Gastrocnemius medialis (tissue), 4 donors: ENCODE measurements around the gene USP37. TPM values are rescaled to one million over a fixed set of nuclear protein-coding genes. Genes with fewer than 3 reads are reported as not detected.

Experiments
- ATAC-seq, 2 donors: fragments of 150-250 bp; one replicate each; pipeline ENCODE4 v1.9.1; 2016
- DNase-seq, 2 donors: peaks; one replicate each; pipeline ENCODE4 v3.0.0-alpha.2; 2019
- H3K27ac ChIP-seq, 4 donors: fragments of 200-600 bp; sonication (generic); 1 replicate in 1 of 4; 2 replicates in 3 of 4; pipeline ENCODE4 v1.5.1; 2016 to 2018; ENCODE audit warnings: mild to moderate bottlenecking in 2 of 4, moderate library complexity in 1 of 4
- H3K27me3 ChIP-seq, 3 donors: fragments of 200-600 bp; sonication (generic) in 2 of 3; 1 replicate in 1 of 3; 2 replicates in 2 of 3; pipeline versions ENCODE4 v1.5.1 to v1.6.0; 2016 to 2019; ENCODE audit warnings: mild to moderate bottlenecking in 1 of 3, moderate library complexity in 1 of 3
- H3K36me3 ChIP-seq, 2 donors: fragments of 200-600 bp; sonication (generic) in 1 of 2; one replicate each; pipeline ENCODE4 v1.5.1; 2017 to 2018
- H3K4me1 ChIP-seq, 2 donors: fragments of 200-600 bp; sonication (generic) in 1 of 2; one replicate each; pipeline ENCODE4 v1.5.1; 2016 to 2017; ENCODE audit warnings: mild to moderate bottlenecking in 2 of 2
- H3K4me3 ChIP-seq, 4 donors: fragments of 200-600 bp; sonication (generic) in 3 of 4; 1 replicate in 1 of 4; 2 replicates in 3 of 4; pipeline ENCODE4 v1.5.1; 2016 to 2019; ENCODE audit warnings: mild to moderate bottlenecking in 2 of 4
- H3K9me3 ChIP-seq, 3 donors: fragments of 200-600 bp; sonication (generic) in 2 of 3; 1 replicate in 1 of 3; 2 replicates in 2 of 3; pipeline ENCODE4 v1.5.1; 2016 to 2019
- CTCF ChIP-seq, 5 experiments: fragments of 450-650 bp in 3 of 5; fragments of 200-600 bp in 2 of 5; sonication (generic) in 2 of 5; IDR thresholded peaks in 4 of 5; conservative IDR thresholded peaks in 1 of 5; 1 replicate in 4 of 5; 2 replicates in 1 of 5; pipeline ENCODE4 v1.5.1; 2016 to 2019; ENCODE audit warnings: antibody characterized with exemption in 5 of 5, mild to moderate bottlenecking in 3 of 5, moderate library complexity in 3 of 5
- POLR2A ChIP-seq, 2 donors: fragments of 450-650 bp; IDR thresholded peaks; one replicate each; pipeline ENCODE4 v1.6.1; 2017; ENCODE audit warnings: antibody characterized with exemption in 2 of 2, mild to moderate bottlenecking in 2 of 2, moderate library complexity in 2 of 2
- in situ Hi-C, 4 donors: fragments of 200-750 bp; cut with MboI; loops; one replicate each; pipeline versions ENCODE4 v1.15.0 to v1.8.0; 2017; ENCODE audit warnings: low sequenced_read_pairs in 4 of 4
- intact Hi-C: fragments of 100-400 bp; cut with DNase I; formaldehyde crosslinking; loops from one replicate; pipeline ENCODE4 v1.15.1; 2023; ENCODE audit warnings: low total_unique reads
- total RNA-seq, 4 donors: library from RNA; depleted of rRNA; stranded (reverse); fragments of >200 nt; gene quantifications; one replicate each; pipeline versions ENCODE4 v1.1.0 to v1.2.3, GENCODE V29; 2016

The USP37 gene
- total RNA-seq, 4 donors from 2014 or later = 7.0 to 12.4 (median 8.0) TPM

DNA sequence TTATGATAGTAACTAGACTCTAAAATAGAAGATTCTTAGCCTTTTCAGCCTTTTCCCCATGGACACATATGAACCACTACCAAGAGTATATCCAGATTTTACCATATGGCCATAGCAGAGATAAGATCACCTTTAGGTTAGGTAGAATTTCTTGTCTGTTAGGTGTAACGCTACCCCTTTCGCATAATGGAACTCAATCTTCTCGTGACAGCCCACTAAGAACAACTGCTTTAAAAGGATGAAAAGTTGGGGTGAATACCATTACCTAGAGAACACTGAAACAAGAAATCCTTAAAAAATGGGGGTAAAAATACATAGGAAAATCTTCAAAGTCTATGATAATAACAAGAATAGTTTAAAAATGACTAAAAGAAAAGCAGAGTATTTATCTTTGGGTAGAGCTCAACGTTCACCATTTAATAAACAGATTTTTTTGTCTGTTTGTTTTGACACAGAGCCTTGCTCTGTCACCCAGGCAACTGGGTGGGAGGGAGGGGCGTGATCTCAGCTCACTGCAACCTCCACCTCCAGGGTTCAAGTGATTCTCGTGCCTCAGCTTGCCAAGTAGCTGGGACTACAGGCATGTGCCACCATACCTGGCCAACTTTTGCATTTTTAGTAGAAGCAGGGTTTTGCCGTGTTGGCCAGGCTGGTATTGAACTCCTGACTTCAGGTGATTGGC, 82.0 kb downstream of the USP37 start:
- in situ Hi-C loops = no loop called here

GRCh38 chr2:218482651-218483050, 85.5 kb downstream of the USP37 start:
- peaks cover 0 to 26% of the 10 kb centered on the region in 2 donors for H3K36me3 ChIP-seq
- no peaks in the 10 kb centered on the region for H3K9me3 ChIP-seq
- intact Hi-C loops = no loop called here
- H3K4me3 ChIP-seq = no peak overlapping the region
- ATAC-seq = no peak
- H3K4me1 ChIP-seq = no peaks in the 10 kb centered on the region
- in situ Hi-C loops = no loop called here
- no peak for DNase-seq
- no peak for TF ChIP-seq POLR2A (IDR thresholded peaks at IDR 0.05)
- TF ChIP-seq CTCF (IDR thresholded peaks at IDR 0.05 in 4 of 5, conservative IDR thresholded peaks at IDR 0.05 in 1 of 5) = no peak
- no peaks in the 10 kb centered on the region for H3K27me3 ChIP-seq
- H3K27ac ChIP-seq = no peak overlapping the region

More for the DNA sequence above, 82.0 kb downstream of the USP37 start:
- no peak for TF ChIP-seq POLR2A (IDR thresholded peaks at IDR 0.05)
- no peak for TF ChIP-seq CTCF (IDR thresholded peaks at IDR 0.05 in 4 of 5, conservative IDR thresholded peaks at IDR 0.05 in 1 of 5)
- intact Hi-C loops = no loop called here
- no peak overlapping the region for H3K4me3 ChIP-seq
- no peaks in the 10 kb centered on the region for H3K9me3 ChIP-seq
- no peaks in the 10 kb centered on the region for H3K27me3 ChIP-seq
- peaks cover 0 to 28% of the 10 kb centered on the region in 2 donors for H3K36me3 ChIP-seq
- no peaks in the 10 kb centered on the region for H3K4me1 ChIP-seq
- ATAC-seq (no peak), DNase-seq (no peak)
- no peak overlapping the region for H3K27ac ChIP-seq

DNA sequence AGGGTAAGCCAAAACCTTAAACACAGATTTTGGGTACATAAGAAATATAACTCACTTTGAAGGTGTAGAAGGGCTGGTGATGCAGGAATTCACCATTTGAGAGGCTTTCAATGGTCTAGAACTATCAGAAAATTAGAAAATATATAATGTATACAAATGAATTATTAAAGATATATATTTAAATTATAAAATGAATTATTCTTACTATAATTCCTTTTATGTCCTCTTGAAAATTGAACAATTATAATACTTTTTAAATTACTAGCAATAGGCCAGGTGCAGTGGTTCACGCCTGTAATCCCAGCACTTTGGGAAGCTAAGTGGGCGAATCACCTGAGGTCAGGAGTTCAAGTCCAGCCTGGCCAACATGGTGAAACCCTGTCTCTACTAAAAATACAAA, 88.6 kb downstream of the USP37 start:
- peaks cover 0 to 38% of the 10 kb centered on the region in 2 donors for H3K36me3 ChIP-seq
- intact Hi-C loops = no loop called here

DNA sequence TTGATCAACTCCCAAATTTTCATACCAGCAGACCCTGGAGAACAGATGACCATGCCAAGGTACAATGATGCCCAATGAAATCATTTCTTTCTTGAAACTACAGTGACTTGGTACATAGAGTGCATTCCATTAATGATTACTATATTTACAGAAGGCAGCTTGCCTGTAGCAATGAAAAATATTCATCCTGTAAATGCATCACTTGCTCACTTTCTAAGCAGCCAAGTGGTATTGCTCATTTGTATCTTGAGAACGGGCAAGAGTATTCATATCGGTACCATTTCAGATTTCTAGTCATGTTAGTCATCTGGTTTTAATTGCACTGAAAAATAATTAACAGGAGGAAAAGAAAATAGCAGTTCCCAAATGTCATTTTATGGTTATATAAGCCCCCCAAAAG, 89.6 kb downstream of the USP37 start:
- intact Hi-C loops = no loop called here
- no peaks in the 10 kb centered on the region for H3K27me3 ChIP-seq
- ATAC-seq (no peak), DNase-seq (no peak)
- H3K36me3 ChIP-seq = peaks cover 0 to 41% of the 10 kb centered on the region in 2 donors
- no peak overlapping the region for H3K4me3 ChIP-seq
- no peak overlapping the region for H3K27ac ChIP-seq
- TF ChIP-seq POLR2A (IDR thresholded peaks at IDR 0.05) = no peak
- TF ChIP-seq CTCF (IDR thresholded peaks at IDR 0.05 in 4 of 5, conservative IDR thresholded peaks at IDR 0.05 in 1 of 5) = no peak
- in situ Hi-C loops = no loop called here
- no peaks in the 10 kb centered on the region for H3K4me1 ChIP-seq
- no peaks in the 10 kb centered on the region for H3K9me3 ChIP-seq

More for the DNA sequence above, 88.6 kb downstream of the USP37 start:
- no peak for DNase-seq
- TF ChIP-seq POLR2A (IDR thresholded peaks at IDR 0.05) = no peak
- TF ChIP-seq CTCF (IDR thresholded peaks at IDR 0.05 in 4 of 5, conservative IDR thresholded peaks at IDR 0.05 in 1 of 5) = no peak
- ATAC-seq = no peak
- Histone ChIP-seq H3K9me3 (no peaks in the 10 kb centered on the region), H3K27me3 (no peaks in the 10 kb centered on the region), H3K4me1 (no peaks in the 10 kb centered on the region), H3K27ac (no peak overlapping the region), H3K4me3 (no peak overlapping the region)
- in situ Hi-C loops = no loop called here

DNA sequence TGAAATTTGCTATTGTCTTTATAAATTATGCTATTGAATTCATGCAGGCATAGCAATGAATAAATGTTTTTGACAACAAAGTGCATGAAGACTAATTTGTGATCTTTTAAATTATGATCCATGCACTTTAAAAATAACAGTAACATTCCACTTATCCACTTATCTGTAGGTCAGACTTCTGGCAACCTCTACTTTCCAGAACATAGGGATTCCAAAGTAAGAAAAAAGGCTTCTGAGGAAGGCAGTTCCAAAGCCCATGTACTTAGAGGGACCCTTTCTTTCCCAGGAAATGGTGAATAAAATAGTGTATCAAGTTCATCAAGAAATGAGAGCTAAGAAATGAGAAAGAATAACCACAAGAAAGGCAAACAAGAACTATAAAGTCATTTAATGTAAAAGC, 90.9 kb downstream of the USP37 start:
- TF ChIP-seq CTCF (IDR thresholded peaks at IDR 0.05 in 4 of 5, conservative IDR thresholded peaks at IDR 0.05 in 1 of 5) = no peak
- TF ChIP-seq POLR2A (IDR thresholded peaks at IDR 0.05) = no peak
- Histone ChIP-seq H3K9me3 (no peaks in the 10 kb centered on the region), H3K4me3 (no peak overlapping the region), H3K27ac (no peak overlapping the region), H3K4me1 (no peaks in the 10 kb centered on the region), H3K27me3 (no peaks in the 10 kb centered on the region), H3K36me3 (peaks cover 0 to 47% of the 10 kb centered on the region in 2 donors)
- DNase-seq (no peak), ATAC-seq (no peak)
- in situ Hi-C loops (no loop called here), intact Hi-C loops (no loop called here)
